Keratinocyte (primary cell): ENCODE data around the gene SULT4A1.

Source experiments
- CTCF ChIP-seq, 3 experiments: IDR thresholded peaks in 1 of 3; conservative IDR thresholded peaks in 1 of 3; optimal IDR thresholded peaks in 1 of 3; 2 replicates in 2 of 3; 3 replicates in 1 of 3; pipeline versions ENCODE3 to v1.5.1; 2011; ENCODE audit warnings: low read length in 3 of 3, mild to moderate bottlenecking in 3 of 3, moderate library complexity in 2 of 3, control low read depth in 1 of 3, inconsistent platforms in 1 of 3; ENCODE audit not compliant: insufficient read depth in 2 of 3; ENCODE audit errors: extremely low read depth in 1 of 3
- EZH2 ChIP-seq: IDR thresholded peaks from one replicate; pipeline ENCODE4 v1.6.1; 2012; ENCODE audit warnings: inconsistent platforms, mild to moderate bottlenecking, low read length, moderate library complexity

GRCh38 chr22:43823353-43823908 lies 38.9 kb downstream of the SULT4A1 start:
- TF ChIP-seq CTCF (optimal IDR thresholded peaks at IDR 0.05 in 1 of 3, IDR thresholded peaks at IDR 0.05 in 1 of 3, conservative IDR thresholded peaks at IDR 0.05 in 1 of 3; ENCODE audit: extremely low read depth in 1 of 3, insufficient read depth in 2 of 3, low read length in 3 of 3) (no peak), EZH2 (no peak)
